Measurements from ENCODE around the gene S100A13. TPM values are rescaled to one million over a fixed set of nuclear protein-coding genes. Genes with fewer than 3 reads are reported as not detected.

S100A13 gene
- total RNA-seq, 1 experiment from 2014 or later: 55.0 TPM

- H2BK20ac ChIP-seq (ENCODE audit: low read depth, low read length, poor library complexity, severe bottlenecking): no peak overlapping the region
- H3K9me3 Mint-ChIP-seq: no peaks in the 10 kb centered on the region; a peak in 1 of 5 replicates
- no peak overlapping the region for H3K9ac ChIP-seq (ENCODE audit: extremely low read depth, insufficient read length, low read length)
- no peaks in the 10 kb centered on the region; the same call in 1 of the 2 replicates for H3K79me2 ChIP-seq (ENCODE audit: insufficient read depth, low read length)
- no peak overlapping the region for H2AFZ ChIP-seq (ENCODE audit: low read length)
- H3K4me1 Mint-ChIP-seq: peaks cover 9% of the 10 kb centered on the region in 2 experiments
- no peak overlapping the region for H3K56ac ChIP-seq (ENCODE audit: insufficient read length, low read depth, low read length)
- no peak overlapping the region for H2BK120ac ChIP-seq (ENCODE audit: low read depth, low read length, poor library complexity, severe bottlenecking)
- no peak overlapping the region for H3K14ac ChIP-seq (ENCODE audit: insufficient read depth, low read length)
- H3K9me3 ChIP-seq (ENCODE audit: control insufficient read depth, low read depth, low read length): no peaks in the 10 kb centered on the region
- H3K27ac Mint-ChIP-seq: peak overlapping the region; percentile 25 to 48 (median 44); a peak in 4 of 7 replicates
- peaks cover 21 to 45% (median 26%) of the 10 kb centered on the region in 3 experiments for H3K36me3 Mint-ChIP-seq (ENCODE audit: insufficient read depth in 1 of 3, low read depth in 3 of 3)
- no peak overlapping the region for H3K18ac ChIP-seq (ENCODE audit: insufficient read length, low read depth, low read length)
- H3K4me3 Mint-ChIP-seq: peak overlapping the region; percentile 94 to 95
- no peak overlapping the region for H2BK15ac ChIP-seq (ENCODE audit: low read depth, low read length)
- no peak overlapping the region for H2BK12ac ChIP-seq (ENCODE audit: insufficient read length, low read depth, low read length)
- H4K8ac ChIP-seq (replicated peaks; ENCODE audit: insufficient read length, low read depth, low read length): no peak overlapping the region
- no peak overlapping the region for H4K5ac ChIP-seq (ENCODE audit: insufficient read length, low read depth, low read length)
- H3K27me3 ChIP-seq (ENCODE audit: insufficient read depth, low read length): no peaks in the 10 kb centered on the region
- H3T11ph ChIP-seq (ENCODE audit: low read length): no peak overlapping the region
- no peak overlapping the region for H3K23ac ChIP-seq (ENCODE audit: insufficient read length, low read depth, low read length)
- no peak for DNase-seq
- TF ChIP-seq, protein P1, sequence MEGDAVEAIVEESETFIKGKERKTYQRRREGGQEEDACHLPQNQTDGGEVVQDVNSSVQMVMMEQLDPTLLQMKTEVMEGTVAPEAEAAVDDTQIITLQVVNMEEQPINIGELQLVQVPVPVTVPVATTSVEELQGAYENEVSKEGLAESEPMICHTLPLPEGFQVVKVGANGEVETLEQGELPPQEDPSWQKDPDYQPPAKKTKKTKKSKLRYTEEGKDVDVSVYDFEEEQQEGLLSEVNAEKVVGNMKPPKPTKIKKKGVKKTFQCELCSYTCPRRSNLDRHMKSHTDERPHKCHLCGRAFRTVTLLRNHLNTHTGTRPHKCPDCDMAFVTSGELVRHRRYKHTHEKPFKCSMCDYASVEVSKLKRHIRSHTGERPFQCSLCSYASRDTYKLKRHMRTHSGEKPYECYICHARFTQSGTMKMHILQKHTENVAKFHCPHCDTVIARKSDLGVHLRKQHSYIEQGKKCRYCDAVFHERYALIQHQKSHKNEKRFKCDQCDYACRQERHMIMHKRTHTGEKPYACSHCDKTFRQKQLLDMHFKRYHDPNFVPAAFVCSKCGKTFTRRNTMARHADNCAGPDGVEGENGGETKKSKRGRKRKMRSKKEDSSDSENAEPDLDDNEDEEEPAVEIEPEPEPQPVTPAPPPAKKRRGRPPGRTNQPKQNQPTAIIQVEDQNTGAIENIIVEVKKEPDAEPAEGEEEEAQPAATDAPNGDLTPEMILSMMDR (conservative IDR thresholded peaks at IDR 0.05): no peak
- H4K20me1 ChIP-seq (ENCODE audit: control insufficient read depth, insufficient read depth, insufficient read length): no peaks in the 10 kb centered on the region
- 0 out of 2 replicates have a peak, but pooled peaks cover 2% of the 10 kb centered on the region for H3K4me1 ChIP-seq (ENCODE audit: insufficient read depth, low read length)
- H2AK5ac ChIP-seq (ENCODE audit: insufficient read length, low read length): no peak overlapping the region
- H3K27ac ChIP-seq (ENCODE audit: insufficient read length, low read depth, low read length): no peak overlapping the region
- no CpG with 5 or more reads among the region's 9 CpGs for WGBS (ENCODE audit: extremely low coverage, insufficient read length, low lambda C conversion rate)
- H3K79me1 ChIP-seq (ENCODE audit: insufficient read depth, low read depth, low read length, poor library complexity, severe bottlenecking): peaks cover 5% of the 10 kb centered on the region
- peaks cover 5% of the 10 kb centered on the region for H3K23me2 ChIP-seq (ENCODE audit: insufficient read length, low read depth, low read length, poor library complexity, severe bottlenecking)
- H3K4ac ChIP-seq (ENCODE audit: low read depth, low read length): no peak overlapping the region
- H2BK5ac ChIP-seq (ENCODE audit: insufficient read length, low read length): no peak overlapping the region
- H3K4me2 ChIP-seq (ENCODE audit: insufficient read depth, insufficient read length, low read length): peak overlapping the region; percentile 94
- H3K27me3 Mint-ChIP-seq (ENCODE audit: low read depth): no peaks in the 10 kb centered on the region
- no peak overlapping the region for H4K91ac ChIP-seq (ENCODE audit: insufficient read length, low read depth, low read length)
Measured at GRCh38 chr1:153659656-153660055, 32.4 kb upstream of the S100A13 start.

Data from H9 (cell line).